Islet precursor cell (in vitro differentiated cells): ENCODE measurements around the gene MARCHF9.

Experiments
- DNase-seq: peaks from one replicate; pipeline ENCODE4 v3.0.0-alpha.2; 2018

MARCHF9 gene

DNA sequence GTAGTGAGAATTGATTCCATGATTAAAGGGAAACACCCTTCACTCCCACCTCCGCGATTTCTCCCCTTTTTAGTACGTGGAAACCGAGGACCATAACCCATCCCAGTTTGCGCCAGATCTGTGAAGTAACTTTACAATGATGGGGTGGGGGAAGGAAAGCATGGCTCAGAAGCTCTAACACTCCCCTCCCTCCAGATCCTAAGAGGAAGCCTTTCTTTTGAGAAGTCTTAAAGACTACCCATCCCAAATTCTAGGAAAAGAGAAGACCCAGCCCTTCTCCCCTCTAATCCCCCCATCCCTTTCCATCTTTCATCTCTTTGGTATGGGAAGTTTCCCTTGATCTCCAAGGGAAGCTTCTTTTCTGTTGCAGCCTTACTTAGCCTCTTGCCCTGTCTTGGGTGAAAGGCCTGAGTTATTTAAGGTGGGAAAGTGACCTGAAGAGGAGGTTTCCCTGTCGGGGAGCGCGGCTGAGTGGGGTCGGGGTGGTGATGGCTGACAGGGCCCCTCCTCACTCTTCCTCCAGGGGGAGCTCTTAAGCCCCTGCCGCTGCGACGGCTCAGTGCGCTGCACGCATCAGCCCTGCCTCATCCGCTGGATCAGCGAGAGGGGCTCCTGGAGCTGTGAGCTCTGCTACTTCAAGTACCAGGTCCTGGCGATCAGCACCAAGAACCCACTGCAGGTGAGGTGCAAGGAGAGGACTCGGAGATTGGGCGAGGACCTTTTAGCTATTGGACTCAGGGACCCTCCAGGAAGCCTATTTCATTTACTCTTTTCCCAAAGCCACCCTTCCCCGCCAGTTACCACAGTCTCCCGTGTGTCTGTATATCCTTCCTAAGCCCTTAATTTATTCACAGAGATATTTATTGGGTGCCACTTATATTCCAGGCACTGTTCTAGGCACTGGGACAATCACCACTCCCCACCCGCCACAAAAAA, 1.8 kb downstream of the MARCHF9 start:
- DNase-seq = peak; percentile 88

DNA sequence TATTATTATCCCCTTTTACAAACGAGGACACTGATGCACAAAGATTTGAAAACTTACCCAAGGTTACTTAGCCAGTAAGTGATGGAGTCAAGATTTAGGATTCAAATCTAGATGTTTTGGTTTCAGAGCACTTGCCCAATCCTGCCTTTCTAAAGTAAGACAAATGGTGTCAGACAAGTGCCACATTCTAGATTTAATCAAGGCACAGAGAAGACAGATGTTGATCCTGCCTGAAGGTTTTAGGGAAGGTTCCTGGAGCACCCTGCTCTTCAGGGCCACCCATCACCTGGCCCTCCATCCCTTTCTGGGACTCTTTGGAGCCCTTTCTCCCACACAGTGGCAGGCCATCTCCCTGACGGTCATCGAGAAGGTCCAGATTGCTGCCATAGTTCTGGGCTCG, 2.9 kb downstream of the MARCHF9 start:
- DNase-seq = no peak

DNA sequence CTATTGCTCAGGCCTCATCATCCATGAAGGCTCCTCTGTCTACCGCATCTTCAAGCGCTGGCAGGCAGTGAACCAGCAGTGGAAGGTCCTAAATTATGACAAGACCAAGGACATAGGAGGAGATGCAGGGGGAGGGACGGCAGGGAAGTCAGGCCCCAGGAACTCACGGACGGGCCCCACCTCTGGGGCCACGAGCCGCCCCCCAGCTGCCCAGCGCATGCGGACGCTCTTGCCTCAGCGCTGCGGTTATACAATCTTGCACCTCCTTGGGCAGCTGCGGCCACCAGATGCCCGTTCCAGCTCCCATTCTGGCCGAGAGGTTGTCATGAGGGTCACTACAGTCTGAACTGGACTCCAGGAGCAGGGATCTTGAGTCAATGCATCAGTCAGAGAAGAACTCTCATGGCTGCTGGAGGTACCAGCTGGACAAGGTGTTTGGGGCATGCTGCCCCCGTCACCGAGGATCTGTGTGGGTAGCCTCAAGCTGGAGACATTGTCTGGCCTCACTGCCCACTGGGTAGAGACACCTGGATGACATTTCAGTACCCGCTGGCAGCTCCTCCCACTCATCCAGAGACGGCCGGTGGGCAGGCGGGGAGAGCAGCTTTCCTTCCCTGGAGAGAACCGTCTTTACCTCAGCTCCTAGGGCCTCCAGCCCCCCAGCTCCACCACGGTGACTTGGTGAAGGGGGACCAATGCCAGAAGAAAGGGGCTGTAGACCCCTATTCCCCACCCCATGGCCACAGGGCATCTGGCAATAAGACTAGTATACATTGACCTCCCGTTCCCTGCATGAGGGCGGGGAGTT, 3.9 kb downstream of the MARCHF9 start:
- peak; percentile 52 for DNase-seq

DNA sequence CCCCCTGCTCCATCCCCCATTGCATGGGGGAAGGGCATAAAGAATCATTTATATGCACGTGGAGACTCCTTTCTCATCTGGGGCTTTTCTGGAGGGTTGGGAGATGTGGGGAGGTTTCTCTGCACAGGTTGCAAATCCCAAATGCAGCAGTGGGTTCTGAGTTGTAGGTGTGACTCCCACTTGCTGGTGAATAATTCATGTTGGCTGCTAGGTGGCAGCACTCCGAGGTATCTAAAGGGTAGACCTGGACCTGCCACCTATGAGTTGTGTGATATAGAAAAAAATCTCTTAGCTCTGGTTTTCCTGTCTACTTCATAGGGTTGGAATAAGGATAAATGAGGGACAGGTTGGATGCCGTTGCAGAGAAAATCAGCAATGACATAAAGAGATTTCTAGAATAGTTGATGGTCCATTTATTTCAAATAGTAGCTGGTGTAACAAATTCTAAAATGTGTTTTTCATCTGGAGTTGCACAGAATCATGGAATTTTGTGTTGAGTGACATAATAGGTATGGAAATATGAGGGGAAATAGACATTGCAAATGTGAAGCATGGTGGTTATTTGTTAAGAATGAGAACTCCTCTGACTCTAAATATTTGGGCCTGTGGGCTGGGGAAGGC, 4.6 kb downstream of the MARCHF9 start:
- peak; percentile 60 for DNase-seq

DNA sequence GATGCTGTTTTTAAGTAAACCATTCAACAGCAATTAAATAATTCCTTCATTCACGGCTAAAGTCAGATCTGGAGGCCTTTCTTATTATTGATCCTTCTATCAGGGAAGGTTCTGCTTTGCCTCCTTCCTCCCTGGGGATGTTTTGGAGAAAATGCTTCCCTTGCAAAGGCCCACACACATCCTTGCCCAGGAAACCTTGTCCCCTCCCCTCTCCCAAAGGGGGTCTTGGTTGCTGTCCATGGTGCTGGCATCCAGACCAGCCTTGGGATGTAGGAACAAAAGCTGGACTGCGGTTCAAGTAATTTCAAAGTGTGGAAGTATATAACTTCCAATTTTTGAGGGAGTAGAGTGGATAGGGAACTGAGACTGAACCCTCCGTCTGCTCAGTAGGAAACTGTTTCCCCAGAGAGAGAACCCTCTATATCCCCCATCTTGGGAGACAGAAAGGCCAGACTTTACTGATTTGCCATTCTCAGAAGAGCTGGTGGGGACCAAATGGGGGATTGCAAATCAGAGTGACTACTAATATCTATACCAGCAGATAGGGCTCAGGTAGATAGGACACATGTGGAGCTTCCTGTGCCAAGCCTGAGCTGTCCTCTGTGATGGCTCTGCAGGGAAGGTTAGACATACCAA, 5.6 kb downstream of the MARCHF9 start:
- peak; percentile 73 for DNase-seq

DNA sequence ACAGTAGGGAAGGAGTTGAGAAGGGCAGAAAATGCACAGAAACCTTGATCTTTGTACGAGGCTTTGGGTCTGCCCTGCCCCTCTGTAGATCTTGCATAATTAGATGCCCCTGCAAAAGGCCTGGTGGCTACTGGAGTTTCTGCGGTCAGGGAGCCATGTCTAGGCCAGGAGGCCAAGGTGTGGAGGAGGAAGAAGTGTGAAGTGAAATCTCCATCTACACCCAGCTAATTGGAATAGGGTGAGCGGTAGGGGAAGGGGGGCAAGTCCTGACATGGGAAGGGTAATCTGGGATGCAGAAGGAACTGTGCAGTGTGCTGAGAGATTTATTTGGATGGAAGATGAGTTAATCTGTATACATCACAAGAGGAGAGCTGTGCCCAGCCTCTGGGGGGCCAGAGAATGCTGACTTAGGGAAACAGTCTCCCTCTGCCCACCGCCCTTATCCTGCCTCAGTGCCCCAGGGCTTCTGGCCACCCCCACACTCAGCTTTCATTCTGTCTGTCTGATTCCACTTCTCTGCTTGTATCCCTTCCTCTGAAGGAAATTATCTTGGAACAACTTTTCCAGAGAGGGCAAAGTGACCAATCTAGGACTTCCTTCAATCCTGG, 6.6 kb downstream of the MARCHF9 start:
- DNase-seq = no peak

DNA sequence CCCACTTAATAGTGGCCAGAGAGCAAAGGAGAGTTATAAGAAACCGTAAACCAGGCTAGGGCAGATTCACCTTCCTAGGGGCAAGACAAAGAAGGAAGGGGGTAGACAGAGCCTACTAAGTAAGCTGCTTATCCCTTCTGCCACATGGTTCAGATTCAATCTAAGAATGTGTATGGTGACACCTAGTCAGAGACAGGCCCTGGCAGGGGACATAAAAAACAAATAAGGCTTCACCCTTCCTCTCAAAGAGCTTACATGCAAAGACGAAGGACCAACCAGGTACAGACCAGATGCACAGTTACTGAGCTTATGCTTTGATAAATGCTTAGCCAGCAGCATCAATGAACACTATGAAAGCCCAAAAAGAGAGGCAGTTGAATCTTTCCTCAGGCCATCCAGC, 7.6 kb downstream of the MARCHF9 start:
- no peak for DNase-seq

DNA sequence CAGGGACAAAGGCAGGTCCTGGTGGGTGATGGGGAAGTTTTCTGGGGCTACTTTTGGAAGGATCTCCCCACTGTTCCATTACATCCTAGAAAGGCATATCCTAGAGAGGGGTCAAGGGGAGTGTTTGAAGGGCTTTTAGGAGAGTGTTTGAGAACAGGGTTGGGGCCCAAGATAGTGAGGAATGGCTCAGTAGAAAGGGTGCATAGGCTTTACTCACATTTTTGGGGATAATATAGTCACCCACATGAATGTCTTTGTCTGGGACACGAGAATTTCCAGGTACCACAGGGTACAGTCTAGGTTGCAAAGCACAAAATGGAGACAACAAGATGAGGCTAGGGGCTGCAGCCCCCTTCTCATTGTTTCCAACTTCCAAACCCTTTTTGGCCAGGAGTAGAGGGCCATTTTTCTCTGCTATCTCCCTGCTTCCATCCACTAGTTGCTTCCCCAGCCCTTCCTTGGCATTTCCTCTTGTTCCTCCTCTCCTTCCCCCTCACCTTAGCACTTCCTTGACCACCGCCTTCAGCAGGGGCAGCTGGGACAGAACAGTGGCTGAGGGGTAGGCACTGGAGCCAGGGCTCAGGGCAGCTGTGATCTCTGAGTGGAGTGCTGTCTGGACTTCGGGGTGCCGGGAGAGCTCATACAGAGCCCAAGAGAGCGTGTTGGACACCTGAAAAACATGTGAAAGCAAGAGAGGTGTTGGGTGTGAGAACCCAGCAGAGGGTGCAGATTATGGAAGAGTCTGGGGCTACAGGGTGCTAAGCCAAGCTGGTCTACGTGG, 9.2 kb downstream of the MARCHF9 start:
- DNase-seq = peak; percentile 50

DNA sequence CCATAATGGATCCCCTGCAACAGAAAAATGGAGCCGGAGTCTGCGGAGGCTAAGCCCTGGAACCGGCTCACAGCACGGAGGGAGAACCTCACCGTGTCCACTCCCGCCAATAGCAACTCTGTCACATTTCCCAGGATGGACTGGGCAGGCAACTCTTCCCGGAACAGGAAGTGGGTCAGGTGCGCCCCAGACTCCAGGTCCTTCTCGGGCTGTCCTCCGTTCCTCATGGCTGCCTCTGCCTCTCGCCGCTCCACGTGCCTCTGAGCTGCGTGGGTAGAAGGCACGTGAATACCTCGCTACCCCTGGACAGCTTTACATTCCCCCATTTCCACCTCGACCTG, 9.7 kb downstream of the MARCHF9 start:
- no peak for DNase-seq

DNA sequence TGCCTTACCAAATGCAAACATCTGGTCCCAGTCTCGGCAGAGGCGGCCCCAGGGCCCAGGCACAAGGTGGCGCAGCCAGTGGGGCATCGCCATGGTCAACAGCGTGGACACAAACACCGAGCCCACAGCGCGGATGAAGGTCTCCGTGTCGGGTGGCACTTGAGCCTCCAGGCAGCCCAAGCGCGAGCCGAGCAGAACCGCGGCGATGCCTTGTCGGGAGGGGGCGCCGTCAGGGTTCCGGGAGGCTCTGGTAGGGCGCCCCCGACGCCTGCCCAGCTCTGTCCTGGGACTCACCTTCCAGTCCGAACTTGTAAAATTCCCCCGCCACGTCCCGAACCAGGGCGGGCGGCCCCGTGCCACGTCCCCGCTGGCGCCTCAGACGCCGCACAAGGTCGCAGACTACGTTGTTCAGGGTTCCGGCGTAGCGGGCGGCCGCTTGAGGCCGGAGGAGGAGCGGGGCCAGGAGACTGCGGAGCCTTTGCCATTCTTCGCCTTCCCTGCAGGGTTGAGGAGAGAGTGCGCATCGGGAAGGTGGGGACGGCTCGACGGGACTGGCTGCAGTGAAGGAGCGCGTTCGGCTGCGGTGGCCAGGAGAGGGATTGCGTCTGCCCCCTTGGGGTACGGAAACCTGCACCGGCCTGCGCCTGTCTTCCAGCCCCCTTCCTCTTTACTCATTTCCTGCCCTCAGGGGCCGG, 10.2 kb downstream of the MARCHF9 start:
- DNase-seq = peak; percentile 83

DNA sequence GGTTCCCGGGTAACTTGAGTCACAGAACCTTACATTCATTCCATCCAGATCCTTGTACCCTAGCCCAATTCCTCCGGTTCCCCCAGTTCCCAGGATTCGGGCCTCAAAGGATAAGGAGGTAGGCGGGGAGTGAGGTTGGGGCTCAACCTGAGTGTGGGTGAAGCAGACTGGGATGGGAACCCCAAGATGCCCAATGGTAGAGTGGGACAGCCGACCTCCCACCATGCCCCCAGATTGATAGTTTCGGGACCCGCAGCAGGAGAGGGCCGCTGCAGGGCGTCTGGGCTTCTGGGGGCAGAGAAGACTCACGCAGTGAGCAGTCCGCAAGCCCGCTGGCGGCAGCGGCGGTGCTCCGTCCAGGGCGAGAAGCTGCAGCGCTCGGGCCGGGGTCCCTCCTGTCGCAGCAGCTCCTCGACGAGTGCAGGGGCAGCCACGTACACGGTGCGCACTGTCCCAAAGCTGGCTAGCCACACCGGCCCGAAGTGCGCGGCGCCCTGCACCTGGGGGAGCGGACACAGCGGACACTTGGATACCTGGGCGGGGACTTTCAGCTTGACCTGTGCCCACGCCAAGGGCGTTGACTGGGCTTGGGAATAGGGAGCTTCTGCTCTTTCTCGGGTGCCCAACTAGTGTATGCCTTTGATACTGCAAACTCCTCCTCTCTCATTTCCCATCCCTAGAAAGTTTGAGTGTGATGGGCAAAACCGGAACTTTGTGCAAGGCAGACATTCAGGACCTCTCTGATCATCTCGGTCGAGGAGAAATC, 11.0 kb downstream of the MARCHF9 start:
- DNase-seq = peak; percentile 68

DNA sequence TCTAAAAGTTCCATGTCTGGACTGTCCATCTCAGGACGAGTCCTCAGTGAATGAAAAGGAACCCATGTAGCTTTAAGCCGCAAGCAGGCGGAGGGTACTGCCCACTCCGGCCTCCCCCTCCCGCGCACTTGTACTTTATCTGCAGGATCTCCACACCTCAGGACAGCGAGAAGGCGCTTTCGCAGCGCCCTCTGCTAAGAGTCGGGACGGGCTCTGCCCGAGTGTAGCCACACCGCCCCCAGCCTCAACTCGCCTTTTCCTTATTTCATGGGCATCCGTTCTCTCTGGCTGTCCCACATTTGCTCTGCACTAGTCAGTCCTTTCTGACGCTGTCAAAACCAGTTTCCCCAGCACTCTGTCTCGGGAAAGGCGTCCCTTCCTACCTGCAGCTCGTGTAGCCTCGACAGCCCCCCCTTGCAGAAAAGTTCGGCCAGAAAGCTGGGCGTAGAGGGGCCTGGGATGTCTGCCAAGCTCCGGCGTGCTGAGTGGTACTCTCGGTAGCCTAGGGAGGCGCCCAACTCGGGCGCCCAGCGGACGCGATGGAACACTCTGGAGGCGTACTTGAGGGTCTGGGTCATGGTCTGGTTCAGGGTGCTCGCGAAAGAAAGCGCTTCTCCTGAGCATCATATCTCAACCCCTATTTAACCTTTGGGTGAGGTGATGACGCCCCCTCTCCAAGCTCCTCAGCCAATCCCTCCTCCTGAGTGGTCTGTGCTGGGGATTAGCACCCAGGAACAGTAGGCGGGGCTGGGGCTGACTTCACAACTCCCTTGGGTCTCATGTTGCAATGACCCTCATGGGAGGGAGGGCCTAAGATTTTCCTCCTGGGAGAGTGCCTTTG, 11.8 kb downstream of the MARCHF9 start, which contains the start of gene CYP27B1:
Gene CYP27B1 (minus strand): TSS at position 615 of the 841 bp plus-strand sequence. CDS start 37 bp downstream, at position 578.
- peak; percentile 72 for DNase-seq

DNA sequence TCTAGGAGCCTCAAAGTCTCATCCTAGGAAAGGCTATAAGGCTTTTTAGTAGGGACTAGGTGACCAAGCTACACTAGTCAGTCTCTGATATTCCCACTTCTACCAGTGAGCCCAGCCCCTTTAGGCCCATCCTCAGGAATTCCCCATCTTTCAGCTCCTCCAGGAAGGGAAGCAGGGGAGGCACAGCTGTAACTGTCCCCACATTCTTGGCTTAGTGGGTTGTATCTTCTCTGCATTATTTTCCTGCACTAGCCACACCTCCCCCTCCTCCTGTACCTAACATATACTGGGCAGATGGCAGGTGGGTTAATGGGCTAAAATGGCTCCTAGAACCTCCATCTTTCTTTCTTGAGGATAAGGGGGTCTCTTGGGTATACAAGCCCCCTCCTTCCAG, 12.4 kb downstream of the MARCHF9 start:
- no peak for DNase-seq

DNA sequence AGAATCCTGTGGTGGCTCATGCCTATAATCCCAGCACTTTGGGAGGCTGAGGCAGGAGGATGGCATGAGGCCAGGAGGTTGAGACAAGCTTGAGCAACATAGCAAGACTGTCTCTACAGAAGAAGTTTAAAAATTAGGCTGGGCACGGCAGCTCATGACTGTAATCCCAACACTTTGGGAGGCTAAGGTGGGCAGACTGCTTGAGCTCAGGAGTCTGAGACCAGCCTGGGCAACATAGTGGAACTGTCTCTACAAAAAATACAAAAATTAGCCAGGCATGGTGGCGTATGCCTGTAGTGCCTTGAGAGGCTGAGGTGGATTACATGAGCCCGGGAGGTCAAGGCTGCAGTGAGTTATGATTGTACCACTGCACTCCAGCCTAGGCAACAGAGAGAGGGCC, 13.0 kb downstream of the MARCHF9 start:
- peak; percentile 29 for DNase-seq

DNA sequence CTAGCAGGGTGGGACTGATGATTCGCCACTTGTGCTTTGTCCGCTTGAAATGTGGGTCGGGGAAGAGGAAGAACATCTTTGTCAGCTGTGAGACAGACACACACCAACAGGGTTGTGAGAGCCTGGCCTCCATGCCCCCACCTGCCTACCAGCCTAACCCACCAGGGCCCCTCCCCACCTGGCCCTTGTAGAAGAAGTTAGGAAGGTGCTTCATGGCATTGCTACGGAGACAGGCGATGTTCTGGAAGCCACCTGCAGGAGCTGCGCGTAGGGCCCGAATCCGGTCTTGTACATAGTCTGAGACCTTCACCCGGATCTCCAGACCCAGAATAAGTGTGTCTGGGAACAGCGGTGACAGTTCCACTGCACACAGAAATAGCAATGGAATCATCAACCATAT, 14.7 kb downstream of the MARCHF9 start:
- DNase-seq = peak; percentile 35

DNA sequence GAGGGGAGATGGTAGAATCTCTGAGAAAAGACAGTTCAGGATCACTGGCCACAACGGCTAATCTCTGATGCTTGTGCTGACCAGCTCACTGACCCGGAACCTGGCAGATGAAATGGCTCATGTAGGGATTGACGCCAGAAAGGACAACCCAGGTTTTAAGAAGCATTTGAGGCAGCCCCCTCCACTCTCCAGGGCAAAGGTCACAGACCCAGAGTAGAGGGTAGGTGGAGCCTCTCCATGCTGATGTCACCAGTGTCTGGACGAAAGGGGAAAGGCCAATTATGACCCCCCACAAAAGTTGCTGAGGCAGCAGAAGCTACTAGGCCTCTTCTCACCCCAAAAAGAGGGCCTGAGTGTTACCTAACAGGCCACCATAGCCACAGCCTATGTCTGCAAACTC, 15.8 kb downstream of the MARCHF9 start:
- peak; percentile 40 for DNase-seq

DNA sequence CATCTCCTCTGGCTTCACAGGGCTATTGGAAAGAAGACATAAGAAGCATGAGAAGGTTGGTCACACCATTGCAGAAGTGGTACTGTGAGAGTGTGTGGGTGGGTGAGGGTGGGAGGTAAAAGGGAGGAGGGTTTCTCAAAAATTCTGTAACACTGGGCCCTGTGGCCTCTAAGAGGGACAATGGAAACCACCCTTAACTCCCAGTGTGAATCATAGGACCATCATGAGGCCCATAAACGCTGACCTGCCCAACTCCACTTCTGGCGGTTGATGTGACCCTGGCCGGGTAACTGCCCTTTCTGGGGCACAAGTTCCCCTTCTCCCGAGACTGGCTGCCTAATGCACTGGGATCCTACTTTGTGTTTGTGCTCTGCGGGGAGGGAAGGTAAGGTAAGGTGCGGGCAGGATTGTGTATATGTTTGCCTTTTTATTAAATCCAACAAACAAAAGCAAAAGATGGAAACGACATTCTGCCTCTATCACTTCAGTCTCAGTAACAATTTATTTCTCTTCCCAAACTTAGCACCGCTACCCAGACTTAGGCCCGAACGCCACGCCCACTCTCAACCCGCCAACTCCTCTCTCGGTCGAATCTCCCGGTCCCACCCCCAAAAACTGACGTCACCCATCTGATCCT, 16.5 kb downstream of the MARCHF9 start:
- DNase-seq = peak; percentile 49

DNA sequence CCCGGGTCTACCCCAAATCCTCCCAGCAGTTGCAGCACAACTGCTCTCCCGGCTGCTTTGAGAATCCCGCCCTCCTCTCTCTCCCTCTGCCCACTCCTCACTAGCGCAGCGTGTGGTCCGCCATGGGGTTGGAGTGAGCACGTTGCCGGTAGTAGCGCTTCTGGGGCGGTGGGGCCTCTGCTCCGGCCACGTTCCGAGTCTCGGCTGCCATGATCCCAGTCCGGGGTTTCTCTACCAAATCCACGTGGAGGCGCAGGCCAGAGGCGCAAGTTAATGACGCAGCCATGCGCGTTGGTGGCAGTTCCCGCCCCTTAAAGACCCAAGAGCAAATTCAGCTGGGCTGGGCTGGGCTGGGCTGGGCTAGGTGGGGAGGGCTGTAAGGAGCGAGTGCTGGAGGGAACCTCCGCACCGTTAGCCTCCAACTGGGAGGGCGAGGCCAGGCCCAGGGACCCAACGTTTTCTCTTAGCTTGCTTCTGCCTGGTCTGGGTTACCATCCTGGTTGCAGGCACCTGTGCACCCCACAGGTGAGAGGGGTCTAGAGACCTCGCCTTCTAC, 17.0 kb downstream of the MARCHF9 start, which contains the start of gene METTL1:
Gene METTL1 (minus strand): TSS at position 233 of the 556 bp plus-strand sequence. CDS start 22 bp downstream, at position 211.
- peak; percentile 99 for DNase-seq
